Mucosa of stomach (tissue), 1 donor: ENCODE measurements around the gene ENTPD2.
"Not testable (repeated sequence)": the region's sequence is repeated elsewhere in the genome, so short reads cannot be mapped to it uniquely, and the experiment has no call there.

Experiments
- H3K27me3 ChIP-seq: one replicate; pipeline ENCODE4 v1.7.0; 2013; ENCODE audit warnings: mild to moderate bottlenecking, low read length; ENCODE audit not compliant: control insufficient read depth, insufficient read depth
- H3K36me3 ChIP-seq: one replicate; pipeline ENCODE4 v1.7.0; 2013; ENCODE audit warnings: low read length; ENCODE audit not compliant: control insufficient read depth, insufficient read depth
- H3K4me1 ChIP-seq: one replicate; pipeline ENCODE4 v1.7.0; 2013; ENCODE audit warnings: mild to moderate bottlenecking, low read length; ENCODE audit not compliant: control insufficient read depth, insufficient read depth
- H3K4me3 ChIP-seq: one replicate; pipeline ENCODE4 v1.7.0; 2013; ENCODE audit warnings: low read length
- H3K9ac ChIP-seq: one replicate; pipeline ENCODE4 v1.7.0; 2013; ENCODE audit warnings: mild to moderate bottlenecking, low read length, moderate library complexity
- H3K9me3 ChIP-seq: one replicate; pipeline ENCODE4 v1.7.0; 2013; ENCODE audit warnings: mild to moderate bottlenecking, low read length, moderate library complexity; ENCODE audit not compliant: control insufficient read depth
- donor health status: Pancreatic carcinoma.

The ENTPD2 gene

DNA sequence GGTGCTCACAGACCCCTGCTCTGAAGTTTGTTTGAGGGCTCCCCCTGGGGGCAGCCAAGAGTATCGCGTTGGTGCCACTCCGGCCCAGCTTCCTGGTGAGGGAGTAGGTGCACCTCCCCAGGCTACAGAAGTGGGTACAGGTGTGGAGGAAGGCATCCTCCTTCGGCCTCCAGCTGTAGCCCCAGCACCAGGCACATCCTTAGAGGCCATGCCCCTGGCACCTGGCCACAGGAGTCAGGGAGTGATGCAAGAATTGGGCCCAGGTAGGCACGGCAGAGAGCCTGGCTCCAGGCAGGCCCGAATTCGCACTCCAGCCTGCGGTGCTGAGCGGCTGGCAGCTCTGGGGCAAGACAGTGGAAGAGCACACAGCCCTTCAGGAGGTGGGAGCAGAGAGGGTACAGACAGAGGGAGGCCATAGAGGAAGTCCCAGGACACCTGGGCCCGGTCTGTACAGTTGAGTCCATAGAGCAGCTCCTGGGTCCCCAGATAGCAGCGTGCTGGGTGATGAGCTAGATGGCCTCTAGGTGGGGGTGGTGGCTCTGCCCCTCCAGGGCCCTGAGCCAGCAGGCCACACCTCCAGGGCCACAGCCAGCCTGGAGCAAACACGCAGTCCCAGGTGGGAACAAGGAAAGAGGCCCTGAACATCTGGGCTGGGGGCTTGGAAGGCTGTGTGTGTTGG is 14.1 kb upstream of the ENTPD2 start:
- H3K9me3 ChIP-seq: no peaks in the 10 kb centered on the region
- peaks cover 42% of the 10 kb centered on the region for H3K4me1 ChIP-seq
- no peaks in the 10 kb centered on the region for H3K36me3 ChIP-seq
- H3K4me3 ChIP-seq: no peak overlapping the region
- H3K9ac ChIP-seq: no peak overlapping the region
- H3K27me3 ChIP-seq: peaks cover 13% of the 10 kb centered on the region

DNA sequence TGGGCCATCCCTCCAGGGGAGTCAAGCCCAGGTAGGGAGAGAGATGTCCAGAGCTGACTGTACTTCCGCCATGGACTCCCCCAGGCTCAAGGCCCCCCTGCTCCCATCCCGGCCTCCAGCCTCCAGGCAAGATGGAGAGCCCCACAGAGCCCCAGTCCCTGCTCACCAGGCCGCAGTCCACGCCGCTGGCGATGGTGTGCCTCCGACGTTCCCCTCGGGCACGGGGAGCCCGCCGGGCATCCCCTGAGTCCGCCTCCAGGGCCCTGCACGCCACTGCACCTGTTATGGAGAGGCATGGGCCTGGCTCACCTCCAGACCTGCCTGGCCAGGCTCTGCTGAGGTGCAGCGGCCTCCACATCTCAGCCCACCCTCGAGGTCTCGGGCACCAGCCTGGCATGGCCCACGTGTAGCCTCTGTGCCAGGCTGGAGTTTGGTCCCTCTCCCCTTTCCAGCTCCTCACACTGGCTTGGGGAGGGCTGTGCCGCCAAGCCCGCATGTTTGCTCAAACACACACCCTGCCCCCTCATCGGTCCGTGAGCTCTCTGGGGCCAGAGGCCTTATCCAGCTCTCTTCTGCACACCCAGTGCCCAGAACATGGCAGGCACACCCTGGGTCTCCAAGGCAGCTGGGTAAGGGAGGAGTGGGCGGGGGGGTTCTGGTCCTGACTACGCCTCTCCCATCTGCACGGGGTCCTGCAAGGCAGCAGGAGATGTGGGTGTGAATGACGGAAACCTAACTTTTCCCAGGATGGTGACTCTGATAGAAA is 12.4 kb upstream of the ENTPD2 start:
- no peak overlapping the region for H3K9ac ChIP-seq
- H3K4me3 ChIP-seq: no peak overlapping the region
- H3K27me3 ChIP-seq: peaks cover 13% of the 10 kb centered on the region
- H3K4me1 ChIP-seq: peaks cover 41% of the 10 kb centered on the region
- no peaks in the 10 kb centered on the region for H3K9me3 ChIP-seq
- H3K36me3 ChIP-seq: no peaks in the 10 kb centered on the region

DNA sequence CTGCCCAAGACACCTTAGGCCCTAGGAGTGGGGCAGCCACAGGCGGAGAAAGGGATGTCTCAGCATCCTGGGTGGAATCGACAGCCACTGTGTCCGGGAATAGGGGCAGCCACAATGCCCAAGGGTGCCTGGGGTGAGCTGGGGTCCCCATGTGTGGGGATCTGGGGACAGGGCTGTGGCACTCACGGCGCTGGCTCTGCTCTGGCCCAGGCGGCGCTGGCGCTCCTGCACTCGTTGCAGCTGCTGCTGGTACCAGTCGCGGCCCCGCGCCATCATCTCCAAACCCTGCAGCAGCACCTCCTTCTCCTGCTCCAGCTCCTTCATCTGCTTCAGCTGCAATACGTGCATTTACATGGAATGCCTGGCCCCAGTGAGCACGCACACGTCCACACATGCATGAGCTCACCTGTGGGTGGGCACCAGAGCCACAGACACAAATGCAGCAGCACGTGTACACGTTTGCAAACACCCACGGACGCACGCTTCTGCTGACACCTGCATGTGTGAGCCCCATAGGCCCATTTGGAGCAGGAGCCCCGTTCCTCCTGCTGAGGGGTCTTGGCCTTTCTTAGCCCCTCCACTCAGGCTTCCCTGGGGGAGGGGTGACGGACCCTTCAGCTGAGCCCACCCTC is 11.6 kb upstream of the ENTPD2 start:
- Histone ChIP-seq H3K4me1 (peaks cover 33% of the 10 kb centered on the region), H3K36me3 (no peaks in the 10 kb centered on the region), H3K4me3 (no peak overlapping the region), H3K27me3 (peaks cover 13% of the 10 kb centered on the region), H3K9me3 (no peaks in the 10 kb centered on the region), H3K9ac (no peak overlapping the region)

DNA sequence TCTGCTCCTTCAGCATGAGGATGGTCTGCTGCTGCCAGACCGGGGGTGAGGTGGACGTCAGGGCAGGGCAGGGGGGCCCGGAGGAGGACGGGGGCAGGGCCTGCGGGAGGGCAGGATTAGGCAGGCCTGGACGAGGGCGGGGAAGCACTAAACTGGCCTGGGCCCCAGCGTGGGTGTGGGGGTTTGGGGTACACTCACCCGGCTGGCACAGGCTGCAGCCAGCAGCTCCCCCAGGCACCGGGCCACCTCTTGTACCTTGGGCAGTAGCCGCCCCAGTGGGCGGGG is 11.0 kb upstream of the ENTPD2 start:
- no peak overlapping the region for H3K4me3 ChIP-seq
- no peaks in the 10 kb centered on the region for H3K36me3 ChIP-seq
- no peak overlapping the region for H3K9ac ChIP-seq
- peaks cover 33% of the 10 kb centered on the region for H3K4me1 ChIP-seq
- H3K9me3 ChIP-seq: no peaks in the 10 kb centered on the region
- H3K27me3 ChIP-seq: peaks cover 13% of the 10 kb centered on the region

DNA sequence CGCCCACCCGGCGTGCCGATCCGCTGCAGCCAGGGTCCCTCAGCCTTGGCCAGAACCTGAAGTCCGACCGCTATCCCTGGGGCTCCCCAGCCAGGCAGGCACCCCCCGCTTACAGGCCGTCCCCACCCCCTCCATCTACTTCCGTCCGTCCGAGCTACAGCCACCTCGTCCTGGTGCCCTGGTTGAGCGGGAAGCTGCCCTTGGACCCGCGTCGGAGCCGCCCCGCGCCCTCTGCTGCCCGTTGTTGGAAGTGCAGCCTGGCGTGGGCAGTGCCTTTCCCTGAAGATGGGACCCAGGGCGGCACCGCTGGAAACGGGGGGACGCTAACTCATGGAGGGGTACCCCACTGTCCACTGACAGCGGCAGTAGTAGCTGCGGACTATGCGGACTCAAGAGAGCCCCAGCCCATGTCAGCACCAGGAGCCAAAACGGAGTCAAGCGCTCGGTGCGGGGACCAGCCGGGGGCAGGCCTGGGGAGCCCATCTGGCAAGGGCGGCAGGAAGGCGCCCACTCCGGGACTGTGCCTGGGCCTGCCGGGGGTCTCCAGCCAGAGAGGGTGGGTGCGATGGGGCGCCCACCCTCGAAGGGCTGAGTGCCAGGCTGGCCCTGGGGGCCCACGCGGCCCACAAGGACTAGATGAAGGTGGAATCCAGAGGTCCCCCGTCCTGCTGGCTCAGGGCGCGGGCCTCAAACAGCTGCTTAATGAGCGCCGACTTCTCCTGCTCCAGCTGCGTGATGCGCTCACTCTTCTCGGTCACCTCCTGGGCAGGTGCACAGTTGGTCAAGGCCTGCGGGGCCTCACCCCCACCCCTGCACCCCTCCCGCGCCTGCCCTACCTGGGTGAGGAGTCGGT is 10.4 kb upstream of the ENTPD2 start:
- H3K27me3 ChIP-seq: peaks cover 9% of the 10 kb centered on the region
- no peaks in the 10 kb centered on the region for H3K36me3 ChIP-seq
- H3K9ac ChIP-seq: no peak overlapping the region
- peaks cover 29% of the 10 kb centered on the region for H3K4me1 ChIP-seq
- H3K4me3 ChIP-seq: no peak overlapping the region
- no peaks in the 10 kb centered on the region for H3K9me3 ChIP-seq

DNA sequence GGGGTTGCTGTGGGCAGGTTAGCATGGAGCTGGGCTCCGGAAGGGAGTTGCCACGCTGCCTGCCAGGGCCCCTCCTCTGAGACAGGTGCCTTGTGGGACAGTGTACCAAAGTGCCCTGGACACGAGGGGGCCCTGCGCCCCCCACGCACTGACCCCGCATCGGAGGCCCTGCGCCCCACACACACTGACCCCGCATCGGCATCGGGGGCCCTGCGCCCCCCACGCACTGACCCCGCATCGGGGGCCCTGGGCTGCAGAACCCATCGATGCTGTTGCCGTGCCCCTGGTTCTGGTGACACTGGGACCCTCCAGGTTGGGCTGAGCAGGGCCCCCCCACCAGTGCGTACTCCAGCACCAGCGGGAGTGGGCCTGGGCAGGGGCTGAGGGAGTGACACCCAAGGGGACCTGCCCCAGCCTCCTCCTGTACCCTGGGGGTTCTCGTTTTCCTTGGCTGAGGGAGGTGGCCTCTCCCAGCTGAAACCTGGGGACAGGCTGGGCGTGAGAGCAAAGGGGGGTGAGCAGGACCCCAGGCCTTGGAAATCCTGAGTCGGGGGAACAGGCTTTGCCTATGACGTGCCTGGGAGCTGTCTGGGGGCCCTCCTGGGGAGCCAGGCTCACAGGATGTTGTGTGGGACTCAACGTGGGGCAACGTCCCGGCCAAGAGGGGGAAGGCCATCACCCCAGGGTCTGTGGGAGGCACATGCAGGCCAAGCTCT is 9.6 kb upstream of the ENTPD2 start:
- H3K36me3 ChIP-seq: no peaks in the 10 kb centered on the region
- H3K9me3 ChIP-seq: no peaks in the 10 kb centered on the region
- H3K9ac ChIP-seq: no peak overlapping the region
- H3K4me3 ChIP-seq: no peak overlapping the region
- peaks cover 6% of the 10 kb centered on the region for H3K27me3 ChIP-seq
- peaks cover 21% of the 10 kb centered on the region for H3K4me1 ChIP-seq

DNA sequence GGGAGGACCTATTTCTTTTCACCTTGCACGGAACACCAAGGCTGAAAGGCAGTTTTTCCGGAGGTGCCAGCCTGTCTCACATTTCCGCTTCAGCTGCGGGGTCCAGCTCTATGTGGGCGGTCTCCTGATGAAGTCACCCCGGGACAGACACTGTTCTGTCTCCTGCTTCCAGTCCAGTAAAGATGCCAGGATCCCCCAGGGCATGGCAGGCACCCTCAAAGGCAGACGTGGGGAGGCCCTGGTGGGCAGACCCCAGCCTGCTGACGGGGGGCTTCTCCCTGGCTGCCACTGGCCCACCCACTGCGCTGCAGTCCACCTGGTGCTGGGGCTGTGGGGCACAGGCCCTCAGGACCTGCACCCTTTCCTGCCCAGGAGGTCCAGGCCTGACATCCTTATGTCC is 8.9 kb upstream of the ENTPD2 start:
- not testable (repeated sequence) for H3K4me3 ChIP-seq, H3K9ac ChIP-seq, H3K36me3 ChIP-seq, H3K9me3 ChIP-seq, H3K27me3 ChIP-seq
- peaks cover 15% of the 10 kb centered on the region for H3K4me1 ChIP-seq

DNA sequence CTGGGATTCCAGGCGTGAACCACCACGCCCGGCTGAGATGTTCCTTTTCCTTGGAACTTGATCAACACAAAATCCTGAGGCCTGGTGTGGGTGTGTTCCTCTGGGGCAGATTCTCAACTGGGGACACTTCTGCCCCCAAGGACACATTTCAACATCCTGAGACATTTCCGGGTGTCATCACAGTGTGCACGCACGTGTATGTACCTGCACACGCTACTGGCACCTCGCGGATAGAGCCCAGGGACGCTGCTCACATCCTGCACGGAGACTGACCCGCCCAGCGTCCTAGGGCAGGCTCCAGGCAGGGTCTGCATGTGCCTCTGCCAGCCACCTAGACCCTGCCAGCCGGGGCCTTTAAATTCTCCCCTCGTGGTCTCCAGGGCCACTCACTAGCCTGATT is 8.5 kb upstream of the ENTPD2 start:
- Histone ChIP-seq H3K9ac (no peak overlapping the region), H3K4me1 (peaks cover 17% of the 10 kb centered on the region), H3K27me3 (no peaks in the 10 kb centered on the region), H3K9me3 (no peaks in the 10 kb centered on the region), H3K4me3 (no peak overlapping the region), H3K36me3 (no peaks in the 10 kb centered on the region)

DNA sequence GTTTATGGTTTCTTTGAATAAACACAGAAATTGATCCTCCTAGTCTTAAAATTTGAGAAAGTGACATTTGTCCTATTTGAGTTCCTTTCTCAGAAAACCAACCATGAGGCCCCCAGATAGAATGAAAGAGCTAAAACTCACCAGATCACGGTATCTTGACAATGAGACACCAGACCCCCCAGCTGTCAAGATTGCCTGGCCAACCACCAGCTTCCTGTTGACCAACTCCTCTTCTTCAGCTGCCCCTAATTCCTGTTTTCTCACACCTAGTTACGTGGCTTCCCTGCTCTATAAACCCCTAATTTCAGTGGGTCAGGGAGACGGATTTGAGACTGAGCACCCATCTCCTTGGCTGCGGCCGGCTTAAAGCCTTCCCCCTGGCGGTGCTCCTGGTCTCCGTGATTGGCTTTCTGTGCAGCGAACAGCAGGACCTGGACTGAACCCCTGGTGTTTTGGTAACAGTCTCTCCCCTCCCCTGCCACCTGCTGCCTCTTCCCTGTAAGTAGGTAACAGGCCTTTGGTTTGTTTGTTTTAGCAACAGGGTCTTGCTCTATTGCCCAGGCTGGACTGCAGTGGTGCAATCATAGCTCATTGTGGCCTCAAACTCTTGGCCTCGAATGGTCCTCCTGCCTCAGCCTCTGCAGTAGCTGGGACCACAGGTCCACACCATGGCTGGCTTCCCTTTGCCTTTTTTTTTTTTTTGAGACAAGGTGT is 4.8 kb upstream of the ENTPD2 start:
- no peak overlapping the region for H3K4me3 ChIP-seq
- peaks cover 4% of the 10 kb centered on the region for H3K27me3 ChIP-seq
- H3K36me3 ChIP-seq: no peaks in the 10 kb centered on the region
- no peaks in the 10 kb centered on the region for H3K9me3 ChIP-seq
- H3K9ac ChIP-seq: no peak overlapping the region
- peaks cover 36% of the 10 kb centered on the region for H3K4me1 ChIP-seq

DNA sequence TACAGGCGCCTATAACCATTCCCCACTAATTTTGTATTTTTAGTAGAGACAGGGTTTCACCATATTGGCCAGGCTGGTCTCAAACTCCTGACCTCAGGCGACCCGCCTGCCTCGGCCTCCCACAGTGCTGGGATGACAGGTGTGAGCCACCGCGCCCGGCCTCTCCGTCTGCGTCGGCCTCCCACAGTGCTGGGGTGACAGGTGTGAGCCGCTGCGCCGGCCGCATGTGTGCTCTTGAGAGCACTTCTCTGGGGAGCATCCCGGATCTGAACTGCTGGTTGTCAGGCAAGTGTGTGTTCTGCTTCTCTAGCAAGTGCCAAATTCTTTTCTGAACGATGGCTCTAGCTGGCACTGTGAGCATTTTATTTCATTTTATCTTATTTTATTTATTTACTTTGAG is 3.7 kb upstream of the ENTPD2 start:
- Histone ChIP-seq H3K9ac (no peak overlapping the region), H3K27me3 (peaks cover 12% of the 10 kb centered on the region), H3K4me3 (no peak overlapping the region), H3K9me3 (no peaks in the 10 kb centered on the region), H3K4me1 (peaks cover 44% of the 10 kb centered on the region), H3K36me3 (no peaks in the 10 kb centered on the region)

DNA sequence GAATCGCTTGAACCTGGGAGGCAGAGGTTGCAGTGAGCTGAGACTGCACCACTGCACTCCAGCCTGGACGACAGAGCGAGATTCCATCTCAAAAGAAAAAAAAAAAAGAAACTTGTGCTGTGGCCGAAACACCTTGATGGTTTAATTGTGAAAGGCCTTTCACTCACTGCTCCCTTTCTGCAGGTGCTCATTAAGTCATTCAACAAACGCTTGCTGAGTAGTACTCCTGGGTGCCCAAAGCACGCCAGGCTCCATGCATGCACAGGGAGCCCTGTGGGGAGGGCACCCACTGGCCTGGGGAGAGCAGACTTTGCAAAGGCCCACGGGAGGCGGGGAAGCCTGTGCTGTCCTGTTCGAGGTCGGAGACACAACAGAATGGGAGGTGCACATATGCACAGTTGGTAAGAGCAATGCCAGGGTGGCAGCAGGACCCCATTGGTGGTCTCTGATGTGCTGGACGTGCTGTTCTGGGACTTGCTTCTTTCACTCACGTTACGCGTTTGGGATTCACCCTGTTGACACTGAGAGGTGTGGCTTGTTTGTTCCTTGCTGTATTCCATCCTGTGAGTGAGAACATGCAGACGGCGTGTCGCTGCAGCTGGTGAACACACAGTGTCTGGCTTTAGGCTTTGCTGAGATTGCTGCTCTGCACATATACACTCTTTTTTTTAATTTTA is 3.0 kb upstream of the ENTPD2 start:
- Histone ChIP-seq H3K36me3 (no peaks in the 10 kb centered on the region), H3K4me1 (peaks cover 44% of the 10 kb centered on the region), H3K9me3 (no peaks in the 10 kb centered on the region), H3K4me3 (no peak overlapping the region), H3K27me3 (peaks cover 17% of the 10 kb centered on the region), H3K9ac (no peak overlapping the region)
